GM23248 (cell line): ENCODE results near the gene PARVB.

ENCODE experiments used
- EZH2 ChIP-seq: fragments of 200-600 bp; sonication (generic); IDR thresholded peaks from 2 replicates; pipeline ENCODE4 v1.6.1; 2018; ENCODE audit warnings: antibody characterized with exemption, mild to moderate bottlenecking; ENCODE audit not compliant: insufficient read depth, poor library complexity, severe bottlenecking
- EZH2phosphoT487 ChIP-seq: fragments of 200-600 bp; sonication (generic); IDR thresholded peaks from 2 replicates; pipeline ENCODE4 v1.6.1; 2018; ENCODE audit warnings: antibody characterized with exemption, moderate library complexity, mild to moderate bottlenecking, low read depth; ENCODE audit not compliant: insufficient read depth

DNA sequence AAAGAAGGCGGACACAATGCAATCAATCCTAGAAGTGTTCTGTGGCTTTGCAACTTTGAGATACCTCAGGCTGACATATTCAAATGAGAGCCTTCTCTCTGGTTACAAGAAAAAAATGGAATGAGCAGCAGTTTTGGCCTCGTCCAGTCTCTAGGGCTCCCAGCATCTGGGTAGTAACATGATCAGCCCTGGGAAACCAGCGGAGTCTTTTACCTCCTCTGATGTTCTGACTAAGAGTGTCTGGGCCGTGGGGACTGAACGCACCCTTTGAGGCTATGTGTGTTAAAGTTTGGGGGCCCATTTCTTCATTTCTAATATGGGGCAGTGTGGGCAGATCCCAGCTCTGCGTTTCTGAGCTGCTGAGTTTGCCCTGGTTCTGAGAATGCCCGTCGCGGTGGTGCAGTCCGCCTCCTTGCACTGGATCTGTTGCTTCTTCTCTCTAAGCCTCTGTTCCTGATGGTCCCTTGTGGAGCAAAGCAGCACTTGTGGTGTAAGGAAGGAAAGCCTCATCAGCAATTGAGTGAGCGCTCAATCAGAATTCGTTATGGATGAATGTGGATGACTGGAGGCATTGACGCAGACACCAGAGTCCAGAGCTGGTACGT, 8.1 kb downstream of the PARVB start:
- no peak for TF ChIP-seq EZH2phosphoT487
- TF ChIP-seq EZH2 = no peak
